GM06990 (cell line): Measurements from ENCODE around the gene CDH4.

Source experiments
- DNase-seq: peaks from one replicate; pipeline ENCODE4 v3.0.0-alpha.2; 2011; ENCODE audit not compliant: insufficient read length; ENCODE audit errors: extremely low read depth
- H3K27me3 ChIP-seq: replicated peaks from 2 replicates; pipeline ENCODE4 v1.6.0; 2011; ENCODE audit warnings: low read length; ENCODE audit not compliant: control insufficient read depth, insufficient read depth
- H3K36me3 ChIP-seq: 2 replicates; pipeline ENCODE4 v1.5.1; 2011; ENCODE audit warnings: low read length; ENCODE audit not compliant: control insufficient read depth, insufficient read depth
- H3K4me3 ChIP-seq: replicated peaks from 2 replicates; pipeline ENCODE4 v1.5.1; 2011; ENCODE audit warnings: low read depth, mild to moderate bottlenecking, control low read depth, low read length
- CTCF ChIP-seq: IDR thresholded peaks from 2 replicates; pipeline ENCODE4 v1.5.1; 2011; ENCODE audit warnings: low read length, control low read depth, mild to moderate bottlenecking, inconsistent platforms; ENCODE audit not compliant: insufficient read depth, poor library complexity, severe bottlenecking

The CDH4 gene

GRCh38 chr20:61878478-61879302, 626.6 kb downstream of the CDH4 start:
- Histone ChIP-seq H3K27me3 (no peaks in the 10 kb centered on the region), H3K36me3 (no peaks in the 10 kb centered on the region), H3K4me3 (no peak overlapping the region)
- TF ChIP-seq CTCF, result no peak
- DNase-seq, result no peak

DNA sequence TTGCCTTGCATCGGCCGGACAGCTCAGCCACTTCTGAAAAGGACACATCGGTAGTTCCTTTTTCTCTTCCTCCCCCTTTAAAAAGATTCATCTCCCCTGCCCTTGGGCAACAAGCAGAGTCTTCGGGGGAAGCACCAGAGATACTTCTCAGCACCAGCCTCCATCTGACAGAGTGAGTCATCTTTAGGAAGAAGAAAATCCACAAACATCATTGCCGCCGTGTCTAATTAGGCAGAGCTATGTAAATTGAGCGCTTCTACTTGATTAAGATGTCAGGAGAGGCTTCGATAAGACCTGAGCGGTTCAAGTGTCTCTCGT, 627.2 kb downstream of the CDH4 start:
- no peak for DNase-seq
- no peak for TF ChIP-seq CTCF
- no peaks in the 10 kb centered on the region for H3K36me3 ChIP-seq
- no peaks in the 10 kb centered on the region for H3K27me3 ChIP-seq
- no peak overlapping the region for H3K4me3 ChIP-seq

- no peak for DNase-seq
- Histone ChIP-seq H3K36me3 (no peaks in the 10 kb centered on the region), H3K4me3 (no peak overlapping the region), H3K27me3 (no peaks in the 10 kb centered on the region)
- TF ChIP-seq CTCF, result no peak
These were observed 627.6 kb downstream of the CDH4 start for GRCh38 chr20:61879694-61880093.

GRCh38 chr20:61880706-61881105, 628.6 kb downstream of the CDH4 start:
- TF ChIP-seq CTCF, result no peak
- no peak for DNase-seq
- no peaks in the 10 kb centered on the region for H3K27me3 ChIP-seq
- no peaks in the 10 kb centered on the region for H3K36me3 ChIP-seq
- no peak overlapping the region for H3K4me3 ChIP-seq

- Histone ChIP-seq H3K27me3 (no peaks in the 10 kb centered on the region), H3K4me3 (no peak overlapping the region), H3K36me3 (no peaks in the 10 kb centered on the region)
- TF ChIP-seq CTCF, result no peak
- DNase-seq, result no peak
These were observed 629.4 kb downstream of the CDH4 start for GRCh38 chr20:61881416-61881815.

DNA sequence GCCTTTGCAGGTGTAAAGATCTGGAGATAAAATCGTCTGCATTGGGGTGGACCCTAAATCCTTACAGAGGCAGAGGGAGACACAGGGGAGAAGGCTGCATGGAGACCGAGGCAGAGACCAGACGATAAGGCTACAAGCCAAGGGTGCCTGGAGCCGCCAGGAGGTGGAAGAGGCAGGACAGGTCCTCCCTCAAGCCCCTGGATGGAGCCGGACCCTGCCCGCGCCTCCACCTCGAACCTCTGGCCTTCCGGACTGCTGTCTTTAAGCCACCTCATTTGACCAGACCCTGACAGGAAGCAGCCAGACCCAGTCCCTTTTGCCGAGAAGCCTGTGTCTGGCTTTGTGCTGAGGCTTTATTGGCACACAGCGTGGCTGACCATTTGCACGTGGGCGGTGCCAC, 629.8 kb downstream of the CDH4 start:
- Histone ChIP-seq H3K27me3 (no peaks in the 10 kb centered on the region), H3K4me3 (no peak overlapping the region), H3K36me3 (no peaks in the 10 kb centered on the region)
- DNase-seq, result no peak
- no peak for TF ChIP-seq CTCF
